Amygdala (tissue), 56 donors: ENCODE results near the gene AGO1.
"Not testable (repeated sequence)": the region's sequence is repeated elsewhere in the genome, so short reads cannot be mapped to it uniquely, and the experiment has no call there.

Experiments
- DNase-seq, 56 donors: peaks; one replicate each; lab custom pipeline; 2025; lab: John Stamatoyannopoulos, UW

AGO1 gene

GRCh38 chr1:35964277-35964676, 81.3 kb downstream of the AGO1 start:
- not testable (repeated sequence) for DNase-seq

- no peak for DNase-seq
Measured at GRCh38 chr1:35968396-35968795, 85.4 kb downstream of the AGO1 start.

- DNase-seq, result no peak
Measured at GRCh38 chr1:35971601-35972000, 88.6 kb downstream of the AGO1 start.

DNA sequence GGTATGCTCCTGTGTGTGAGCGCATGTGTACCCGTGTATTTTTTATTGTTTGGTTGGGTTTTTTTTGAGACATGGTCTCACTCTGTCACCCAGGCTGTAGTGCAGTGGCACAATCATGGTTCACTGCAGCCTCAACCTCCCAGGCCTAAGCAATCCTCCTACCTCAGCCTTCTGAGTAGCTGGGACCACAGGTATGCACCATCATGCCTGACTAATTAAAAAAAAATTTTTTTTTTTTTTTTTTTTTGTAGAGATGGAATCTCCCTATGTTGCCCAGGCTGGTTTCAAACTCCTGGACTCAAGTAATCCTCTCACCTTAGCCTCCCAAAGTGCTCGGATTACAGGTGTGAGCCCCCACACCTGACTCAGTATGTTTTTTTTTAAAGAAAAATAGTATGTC, 89.6 kb downstream of the AGO1 start:
- DNase-seq, result not testable (repeated sequence)

DNA sequence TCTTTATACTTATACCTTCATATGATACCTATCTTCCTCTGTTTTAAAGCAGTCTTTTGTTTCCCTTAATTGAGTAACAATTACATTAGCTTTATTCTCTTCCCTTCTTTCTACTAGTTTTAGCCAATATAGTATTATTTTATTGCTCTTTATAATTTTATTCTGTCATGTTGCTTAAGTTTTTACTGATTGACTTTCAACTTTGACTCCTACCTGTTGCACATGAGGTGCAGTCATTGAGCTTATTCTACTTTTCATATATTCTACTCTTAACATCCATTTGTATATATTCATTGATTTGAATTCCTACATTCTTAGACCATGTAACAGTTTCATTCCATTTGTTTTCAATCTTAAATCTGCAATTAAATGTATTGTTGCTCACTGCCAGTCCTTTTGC, 97.1 kb downstream of the AGO1 start:
- no peak for DNase-seq
